Upper lobe of left lung (tissue), 4 donors: ENCODE measurements around the gene TBC1D5.

Source experiments
- EP300 ChIP-seq, 4 donors: sonication (generic); formaldehyde crosslinking; IDR thresholded peaks; one replicate each; pipeline ENCODE4 v1.5.1; 2017; ENCODE audit warnings: antibody characterized with exemption in 4 of 4, control low read depth in 2 of 4
- POLR2A ChIP-seq, 4 donors: fragments of 450-650 bp; IDR thresholded peaks; one replicate each; pipeline ENCODE4 v1.5.1; 2016 to 2017; ENCODE audit warnings: antibody characterized with exemption in 4 of 4, mild to moderate bottlenecking in 2 of 4
- TF ChIP-seq, protein P1 (sequence below), 6 experiments: fragments of 450-650 bp in 4 of 6; fragments of 200-600 bp in 2 of 6; sonication (generic) in 2 of 6; IDR thresholded peaks; one replicate each; pipeline ENCODE4 v1.5.1; 2016 to 2019; ENCODE audit warnings: antibody characterized with exemption in 6 of 6

DNA sequence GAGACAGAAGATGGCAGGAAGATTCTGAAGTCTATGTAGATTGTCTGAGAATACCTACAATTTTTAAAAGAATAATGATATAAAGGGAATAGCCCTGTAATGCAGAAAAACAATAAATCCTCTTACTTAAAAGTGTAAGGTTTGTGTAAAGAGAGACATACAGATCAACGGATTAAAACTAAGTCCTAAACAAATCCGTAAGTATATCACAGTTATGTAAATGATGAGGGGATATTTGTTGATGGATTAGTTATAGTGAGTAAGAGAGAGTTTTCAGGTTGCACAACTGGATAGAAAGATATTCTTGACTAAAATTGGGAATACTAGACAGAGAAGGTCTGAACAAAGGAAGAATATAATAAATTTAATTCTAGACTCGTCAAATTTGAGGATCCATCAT lies 179.6 kb downstream of the TBC1D5 start:
- TF ChIP-seq EP300 (IDR thresholded peaks at IDR 0.05): no peak
- TF ChIP-seq POLR2A (IDR thresholded peaks at IDR 0.05): no peak
- TF ChIP-seq, protein P1, sequence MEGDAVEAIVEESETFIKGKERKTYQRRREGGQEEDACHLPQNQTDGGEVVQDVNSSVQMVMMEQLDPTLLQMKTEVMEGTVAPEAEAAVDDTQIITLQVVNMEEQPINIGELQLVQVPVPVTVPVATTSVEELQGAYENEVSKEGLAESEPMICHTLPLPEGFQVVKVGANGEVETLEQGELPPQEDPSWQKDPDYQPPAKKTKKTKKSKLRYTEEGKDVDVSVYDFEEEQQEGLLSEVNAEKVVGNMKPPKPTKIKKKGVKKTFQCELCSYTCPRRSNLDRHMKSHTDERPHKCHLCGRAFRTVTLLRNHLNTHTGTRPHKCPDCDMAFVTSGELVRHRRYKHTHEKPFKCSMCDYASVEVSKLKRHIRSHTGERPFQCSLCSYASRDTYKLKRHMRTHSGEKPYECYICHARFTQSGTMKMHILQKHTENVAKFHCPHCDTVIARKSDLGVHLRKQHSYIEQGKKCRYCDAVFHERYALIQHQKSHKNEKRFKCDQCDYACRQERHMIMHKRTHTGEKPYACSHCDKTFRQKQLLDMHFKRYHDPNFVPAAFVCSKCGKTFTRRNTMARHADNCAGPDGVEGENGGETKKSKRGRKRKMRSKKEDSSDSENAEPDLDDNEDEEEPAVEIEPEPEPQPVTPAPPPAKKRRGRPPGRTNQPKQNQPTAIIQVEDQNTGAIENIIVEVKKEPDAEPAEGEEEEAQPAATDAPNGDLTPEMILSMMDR (IDR thresholded peaks at IDR 0.05): no peak
